K562 (cell line): ENCODE measurements around the gene ULBP2. TPM values are rescaled to one million over a fixed set of nuclear protein-coding genes. Genes with fewer than 3 reads are reported as not detected.

Experiments used
- CBFA2T2 ChIP-seq: fragments of 450-650 bp; conservative IDR thresholded peaks from 2 replicates; pipeline ENCODE4 v1.6.1; 2017; ENCODE audit warnings: mild to moderate bottlenecking
- ELF4 ChIP-seq: fragments of 450-650 bp; formaldehyde crosslinking; IDR thresholded peaks from 2 replicates; pipeline ENCODE4 v1.4.0; 2022; ENCODE audit warnings: missing genetic modification characterization
- ETV6 ChIP-seq, 3 experiments: fragments of 150-350 bp in 1 of 3; sonication (generic) in 1 of 3; formaldehyde crosslinking in 1 of 3; IDR thresholded peaks; 2 replicates each; pipeline versions ENCODE4 v1.6.1 to v1.8.0; 2014 to 2022; ENCODE audit warnings: borderline replicate concordance in 2 of 3, low read depth in 2 of 3, antibody characterized with exemption in 1 of 3, low read length in 1 of 3, mild to moderate bottlenecking in 1 of 3, missing genetic modification reagents in 1 of 3
- FIP1L1 ChIP-seq: fragments of 200-400 bp; formaldehyde crosslinking; IDR thresholded peaks from 2 replicates; pipeline ENCODE4 v1.6.1; 2018; ENCODE audit warnings: mild to moderate bottlenecking, low read depth, low read length; ENCODE audit not compliant: poor library complexity, severe bottlenecking
- FOXJ2 ChIP-seq: fragments of 200-800 bp; sonication (Bioruptor generic); IDR thresholded peaks from 2 replicates; pipeline ENCODE4 v1.6.1; 2016; ENCODE audit warnings: missing genetic modification characterization, missing compliant biosample characterization
- FUS ChIP-seq: fragments of 200-400 bp; formaldehyde crosslinking; optimal IDR thresholded peaks from 2 replicates; pipeline ENCODE3; 2017; ENCODE audit warnings: low read depth, low read length
- GTF2B ChIP-seq: IDR thresholded peaks from 2 replicates; pipeline ENCODE4 v1.6.1; 2011; ENCODE audit not compliant: insufficient read length; ENCODE audit errors: extremely low read depth
- HBP1 ChIP-seq: fragments of 450-650 bp; formaldehyde crosslinking; IDR thresholded peaks from 2 replicates; pipeline ENCODE4 v1.4.0; 2022; ENCODE audit warnings: missing genetic modification characterization
- JUNB ChIP-seq: fragments of 450-650 bp; formaldehyde crosslinking; conservative IDR thresholded peaks from 2 replicates; pipeline ENCODE4 v1.4.0; 2020; ENCODE audit warnings: mild to moderate bottlenecking
- JUND ChIP-seq, 2 experiments: IDR thresholded peaks; 2 replicates in 1 of 2; 3 replicates in 1 of 2; pipeline ENCODE4 v1.6.1; 2011; ENCODE audit warnings: borderline replicate concordance in 2 of 2, low read depth in 2 of 2, low read length in 2 of 2, improper control_type of control experiment in 1 of 2, missing biosample characterization in 1 of 2, missing genetic modification characterization in 1 of 2, missing genetic modification reagents in 1 of 2
- LCOR ChIP-seq: sonication (generic); formaldehyde crosslinking; IDR thresholded peaks from 2 replicates; pipeline ENCODE4 v1.8.0; 2022; ENCODE audit warnings: mild to moderate bottlenecking, missing genetic modification reagents
- MCM2 ChIP-seq: fragments of 450-650 bp; IDR thresholded peaks from 2 replicates; pipeline ENCODE4 v1.6.1; 2017; ENCODE audit warnings: low read depth, mild to moderate bottlenecking
- MTA1 ChIP-seq: fragments of 450-650 bp; IDR thresholded peaks from 2 replicates; pipeline ENCODE4 v1.6.1; 2017; ENCODE audit warnings: borderline replicate concordance
- SP2 ChIP-seq: IDR thresholded peaks from 2 replicates; pipeline ENCODE4 v1.6.1; 2011; ENCODE audit warnings: mild to moderate bottlenecking, low read depth, low read length, moderate library complexity; ENCODE audit not compliant: poor library complexity, severe bottlenecking; ENCODE audit errors: extremely low read depth
- SREBF2 ChIP-seq: sonication (generic); formaldehyde crosslinking; IDR thresholded peaks from 2 replicates; pipeline ENCODE4 v1.4.0; 2020; ENCODE audit warnings: mild to moderate bottlenecking, missing genetic modification reagents
- ZNF146 ChIP-seq: IDR thresholded peaks from one replicate; pipeline ENCODE4 v1.6.1; 2018; ENCODE audit warnings: missing compliant biosample characterization; ENCODE audit not compliant: unreplicated experiment
- ZNF24 ChIP-seq: fragments of 450-650 bp; IDR thresholded peaks from 2 replicates; pipeline ENCODE4 v1.6.1; 2016
- polyA plus RNA-seq, 8 experiments: library from polyadenylated mRNA; depleted of rRNA in 4 of 8; stranded (reverse) in 5 of 8; unstranded in 3 of 8; fragments of >200 nt; fragmentation: Nextera tagmentation in 2 of 8; fragmentation: Illumina TruSeq in 1 of 8; extraction: Ambion mirVana in 2 of 8; extraction: Trizol in 1 of 8; gene quantifications; 2 replicates each; pipeline versions ENCODE4 v1.2.1 to v1.2.3, GENCODE V29; 2011 to 2014; ENCODE audit warnings: inconsistent platforms in 1 of 8, missing spikeins in 1 of 8
- total RNA-seq, 7 experiments: library from RNA; depleted of rRNA in 6 of 7; stranded (reverse); fragments of >200 nt in 6 of 7; fragmentation: Illumina TruSeq in 2 of 7; extraction: Trizol in 2 of 7; gene quantifications; 2 replicates each; pipeline versions ENCODE4 v1.2.1 to v1.2.3, GENCODE V29; 2011 to 2021; ENCODE audit warnings: low replicate concordance in 1 of 7
- TF ChIP-seq, protein P1 (sequence below): fragments of 250-450 bp; sonication (Bioruptor Pico); IDR thresholded peaks from 2 replicates; pipeline ENCODE4 v1.8.0; 2021; ENCODE audit warnings: moderate library complexity, mild to moderate bottlenecking, inconsistent platforms
- TF ChIP-seq, protein P2 (sequence below): fragments of 250-450 bp; sonication (Bioruptor Pico); IDR thresholded peaks from 2 replicates; pipeline ENCODE4 v1.9.0; 2021; ENCODE audit warnings: mild to moderate bottlenecking
- TF ChIP-seq, protein P3 (sequence below): fragments of 250-450 bp; sonication (Bioruptor Pico); IDR thresholded peaks from 2 replicates; pipeline ENCODE4 v1.8.0; 2022; ENCODE audit warnings: inconsistent platforms, mild to moderate bottlenecking, moderate library complexity, borderline replicate concordance

ULBP2 gene
- total and polyA plus RNA-seq, 9 of the 15 experiments (the other 6 are each of a cell fraction or from before 2014, with no cell fraction given), result 0.50 to 5.3 (median 1.2) TPM

- TF ChIP-seq HBP1 (no peak), SP2 (no peak), LCOR (CRISPR knock-in tag) (no peak), GTF2B (no peak), ELF4 (CRISPR knock-in tag) (no peak), JUND (IDR thresholded peaks at IDR 0.05; ENCODE audit: borderline replicate concordance, low read depth, low read length) (0 out of 2 replicates have a peak, but pooled peaks have one; percentile 57), JUND (tag; IDR thresholded peaks at IDR 0.05; ENCODE audit: borderline replicate concordance, low read depth, low read length) (no peak; the same call in 2 of the 3 replicates), FOXJ2 (tag) (no peak), FUS (no peak), ZNF24 (peak; percentile 49; the same call in 1 of the 2 replicates), ETV6 (IDR thresholded peaks at IDR 0.05; ENCODE audit: borderline replicate concordance in 1 of 2, low read depth in 2 of 2, low read length in 1 of 2) (no peak), ETV6 (CRISPR knock-in tag; IDR thresholded peaks at IDR 0.05; ENCODE audit: borderline replicate concordance) (no peak), MTA1 (no peak), ZNF146 (CRISPR knock-in tag) (peak; percentile 33), CBFA2T2 (no peak), JUNB (CRISPR knock-in tag) (no peak), MCM2 (no peak), FIP1L1 (no peak), SREBF2 (no peak)
- TF ChIP-seq, protein P1, sequence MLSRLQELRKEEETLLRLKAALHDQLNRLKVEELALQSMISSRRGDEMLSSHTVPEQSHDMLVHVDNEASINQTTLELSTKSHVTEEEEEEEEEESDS (CRISPR knock-in tag), result no peak
- TF ChIP-seq, protein P2, sequence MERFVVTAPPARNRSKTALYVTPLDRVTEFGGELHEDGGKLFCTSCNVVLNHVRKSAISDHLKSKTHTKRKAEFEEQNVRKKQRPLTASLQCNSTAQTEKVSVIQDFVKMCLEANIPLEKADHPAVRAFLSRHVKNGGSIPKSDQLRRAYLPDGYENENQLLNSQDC, result no peak
- TF ChIP-seq, protein P3, sequence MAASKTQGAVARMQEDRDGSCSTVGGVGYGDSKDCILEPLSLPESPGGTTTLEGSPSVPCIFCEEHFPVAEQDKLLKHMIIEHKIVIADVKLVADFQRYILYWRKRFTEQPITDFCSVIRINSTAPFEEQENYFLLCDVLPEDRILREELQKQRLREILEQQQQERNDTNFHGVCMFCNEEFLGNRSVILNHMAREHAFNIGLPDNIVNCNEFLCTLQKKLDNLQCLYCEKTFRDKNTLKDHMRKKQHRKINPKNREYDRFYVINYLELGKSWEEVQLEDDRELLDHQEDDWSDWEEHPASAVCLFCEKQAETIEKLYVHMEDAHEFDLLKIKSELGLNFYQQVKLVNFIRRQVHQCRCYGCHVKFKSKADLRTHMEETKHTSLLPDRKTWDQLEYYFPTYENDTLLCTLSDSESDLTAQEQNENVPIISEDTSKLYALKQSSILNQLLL, result no peak
These were observed 15.6 kb upstream of the ULBP2 start (continued) for GRCh38 chr6:149925974-149926777.
